HEK293 (cell line): ENCODE measurements around the gene ISM1.

Experiments used
- CTCF ChIA-PET: fragments of 350-600 bp; formaldehyde crosslinking; extraction: SDS; loops from one replicate; lab custom pipeline; 2021; ENCODE audit warnings: antibody characterized with exemption; lab: Yijun Ruan, JAX
- POLR2A ChIA-PET: fragments of 300-600 bp; formaldehyde crosslinking; extraction: SDS; loops from one replicate; lab custom pipeline; 2020; ENCODE audit warnings: antibody characterized with exemption, inconsistent platforms; lab: Yijun Ruan, JAX
- H3K27ac ChIP-seq: fragments of 200-500 bp; sonication (Bioruptor generic); 2 replicates; pipeline ENCODE4 v1.5.1; 2014; ENCODE audit warnings: low read depth, low read length, control low read depth, inconsistent platforms; ENCODE audit errors: extremely low read depth
- H3K36me3 ChIP-seq, 2 experiments: fragments of 200-500 bp in 1 of 2; sonication (Bioruptor generic) in 1 of 2; 1 replicate in 1 of 2; 2 replicates in 1 of 2; pipeline ENCODE4 v1.5.1; 2014 to 2017; ENCODE audit warnings: inconsistent platforms in 2 of 2, low read length in 2 of 2; ENCODE audit not compliant: control insufficient read depth in 2 of 2, insufficient read depth in 1 of 2
- H3K4me1 ChIP-seq: fragments of 200-500 bp; sonication (Bioruptor generic); 2 replicates; pipeline ENCODE4 v1.5.1; 2014; ENCODE audit warnings: mild to moderate bottlenecking, low read length, inconsistent platforms; ENCODE audit not compliant: control insufficient read depth, insufficient read depth
- H3K4me3 ChIP-seq: 2 replicates; pipeline ENCODE4 v1.5.1; 2011; ENCODE audit warnings: low read depth, mild to moderate bottlenecking, control low read depth, low read length, moderate library complexity
- H3K9me3 ChIP-seq: fragments of 200-500 bp; sonication (Bioruptor generic); 2 replicates; pipeline ENCODE4 v1.5.1; 2014; ENCODE audit warnings: low read depth, low read length, inconsistent platforms; ENCODE audit not compliant: control insufficient read depth, insufficient read depth
- BCL6B ChIP-seq: fragments of 450-650 bp; formaldehyde crosslinking; IDR thresholded peaks from 2 replicates; pipeline ENCODE4 v1.5.1; 2017; ENCODE audit warnings: missing biosample characterization, missing genetic modification characterization
- GFI1B ChIP-seq: fragments of 450-650 bp; formaldehyde crosslinking; IDR thresholded peaks from 2 replicates; pipeline ENCODE4 v1.5.1; 2016; ENCODE audit warnings: missing biosample characterization, missing genetic modification characterization
- GLIS1 ChIP-seq: fragments of 450-650 bp; formaldehyde crosslinking; IDR thresholded peaks from 2 replicates; pipeline ENCODE4 v1.5.1; 2016; ENCODE audit warnings: missing biosample characterization, missing genetic modification characterization
- SCRT1 ChIP-seq: fragments of 450-650 bp; formaldehyde crosslinking; IDR thresholded peaks from 2 replicates; pipeline ENCODE4 v1.5.1; 2016; ENCODE audit warnings: missing biosample characterization, missing genetic modification characterization, borderline replicate concordance
- WT1 ChIP-seq: fragments of 450-650 bp; formaldehyde crosslinking; IDR thresholded peaks from 2 replicates; pipeline ENCODE4 v1.5.1; 2016; ENCODE audit warnings: missing biosample characterization, missing genetic modification characterization
- ZFP69B ChIP-seq: fragments of 450-650 bp; formaldehyde crosslinking; IDR thresholded peaks from 2 replicates; pipeline ENCODE4 v1.5.1; 2016; ENCODE audit warnings: missing biosample characterization, missing genetic modification characterization
- ZNF138 ChIP-seq: fragments of 450-650 bp; formaldehyde crosslinking; IDR thresholded peaks from 2 replicates; pipeline ENCODE4 v1.5.1; 2016; ENCODE audit warnings: missing biosample characterization, missing genetic modification characterization, borderline replicate concordance
- ZNF366 ChIP-seq: fragments of 450-650 bp; formaldehyde crosslinking; conservative IDR thresholded peaks from 2 replicates; pipeline ENCODE4 v1.5.1; 2016; ENCODE audit warnings: missing biosample characterization, missing genetic modification characterization
- ZNF416 ChIP-seq: fragments of 450-650 bp; formaldehyde crosslinking; IDR thresholded peaks from 2 replicates; pipeline ENCODE4 v1.5.1; 2016; ENCODE audit warnings: missing biosample characterization, missing genetic modification characterization
- ZNF433 ChIP-seq: fragments of 450-650 bp; formaldehyde crosslinking; IDR thresholded peaks from 2 replicates; pipeline ENCODE4 v1.5.1; 2016; ENCODE audit warnings: missing biosample characterization, missing genetic modification characterization, low read depth
- ZNF529 ChIP-seq: fragments of 450-650 bp; formaldehyde crosslinking; IDR thresholded peaks from 2 replicates; pipeline ENCODE4 v1.5.1; 2017; ENCODE audit warnings: missing genetic modification characterization, missing biosample characterization; ENCODE audit not compliant: insufficient replicate concordance
- ZNF544 ChIP-seq: fragments of 450-650 bp; formaldehyde crosslinking; IDR thresholded peaks from 2 replicates; pipeline ENCODE4 v1.5.0; 2017; ENCODE audit warnings: missing biosample characterization, missing genetic modification characterization
- TF ChIP-seq, protein P1 (sequence below): fragments of 450-650 bp; IDR thresholded peaks from 2 replicates; pipeline ENCODE4 v1.5.1; 2018; ENCODE audit warnings: missing biosample characterization, mild to moderate bottlenecking, missing genetic modification characterization
- TF ChIP-seq, protein P2 (sequence below): sonication (generic); formaldehyde crosslinking; IDR thresholded peaks from 2 replicates; pipeline ENCODE4 v1.8.1; 2022; ENCODE audit warnings: mild to moderate bottlenecking, moderate library complexity, missing genetic modification reagents
- TF ChIP-seq, protein P3 (sequence below): fragments of 450-650 bp; formaldehyde crosslinking; IDR thresholded peaks from 2 replicates; pipeline ENCODE4 v1.5.1; 2016; ENCODE audit warnings: missing biosample characterization, missing genetic modification characterization

Gene ISM1

DNA sequence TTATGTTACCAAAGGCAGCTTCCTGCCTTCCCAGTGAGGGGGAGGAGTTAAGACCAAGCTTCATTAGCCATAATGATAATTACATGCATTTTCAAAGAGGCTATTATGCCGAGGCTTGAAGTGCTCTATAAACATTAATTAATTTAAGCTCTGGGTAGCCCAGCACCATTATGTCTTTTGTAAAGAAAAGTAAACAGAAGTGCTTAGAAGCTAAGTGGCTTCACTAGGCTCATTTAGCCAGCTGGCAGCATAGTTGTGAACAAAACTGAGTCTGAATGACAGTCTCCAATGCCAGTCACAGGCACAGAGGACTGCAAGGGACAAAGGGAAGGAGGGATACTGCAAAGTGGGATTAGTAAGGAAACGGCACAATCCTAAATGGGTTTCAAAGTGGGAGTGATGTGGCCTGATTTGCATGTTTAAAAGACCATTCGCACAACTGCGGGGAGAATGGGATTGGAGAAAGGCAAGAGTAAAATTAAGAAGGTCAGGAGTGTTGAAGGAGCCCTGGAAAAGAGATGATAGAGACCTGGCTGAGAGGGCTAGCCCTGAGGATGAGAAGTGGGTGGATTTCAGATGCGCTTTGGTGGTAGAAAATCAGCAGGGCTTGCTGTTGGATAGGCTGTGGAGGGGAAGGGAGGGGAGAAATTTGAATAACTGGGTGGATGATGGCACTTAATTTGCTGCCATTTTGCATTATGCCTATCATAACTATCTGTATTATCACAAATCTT, 20.1 kb upstream of the ISM1 start (continued):
- TF ChIP-seq, protein P1, sequence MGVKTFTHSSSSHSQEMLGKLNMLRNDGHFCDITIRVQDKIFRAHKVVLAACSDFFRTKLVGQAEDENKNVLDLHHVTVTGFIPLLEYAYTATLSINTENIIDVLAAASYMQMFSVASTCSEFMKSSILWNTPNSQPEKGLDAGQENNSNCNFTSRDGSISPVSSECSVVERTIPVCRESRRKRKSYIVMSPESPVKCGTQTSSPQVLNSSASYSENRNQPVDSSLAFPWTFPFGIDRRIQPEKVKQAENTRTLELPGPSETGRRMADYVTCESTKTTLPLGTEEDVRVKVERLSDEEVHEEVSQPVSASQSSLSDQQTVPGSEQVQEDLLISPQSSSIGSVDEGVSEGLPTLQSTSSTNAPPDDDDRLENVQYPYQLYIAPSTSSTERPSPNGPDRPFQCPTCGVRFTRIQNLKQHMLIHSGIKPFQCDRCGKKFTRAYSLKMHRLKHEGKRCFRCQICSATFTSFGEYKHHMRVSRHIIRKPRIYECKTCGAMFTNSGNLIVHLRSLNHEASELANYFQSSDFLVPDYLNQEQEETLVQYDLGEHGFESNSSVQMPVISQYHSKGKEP, result peak; percentile 71; the same call in 1 of the 2 replicates
- no peak for TF ChIP-seq ZNF138 (tag by site-specific recombination)
- no peak for TF ChIP-seq ZNF544 (tag by site-specific recombination)
- no peak for TF ChIP-seq ZNF433 (tag by site-specific recombination)
- TF ChIP-seq GLIS1, result peak; percentile 43; the same call in 1 of the 2 replicates
- TF ChIP-seq, protein P2, sequence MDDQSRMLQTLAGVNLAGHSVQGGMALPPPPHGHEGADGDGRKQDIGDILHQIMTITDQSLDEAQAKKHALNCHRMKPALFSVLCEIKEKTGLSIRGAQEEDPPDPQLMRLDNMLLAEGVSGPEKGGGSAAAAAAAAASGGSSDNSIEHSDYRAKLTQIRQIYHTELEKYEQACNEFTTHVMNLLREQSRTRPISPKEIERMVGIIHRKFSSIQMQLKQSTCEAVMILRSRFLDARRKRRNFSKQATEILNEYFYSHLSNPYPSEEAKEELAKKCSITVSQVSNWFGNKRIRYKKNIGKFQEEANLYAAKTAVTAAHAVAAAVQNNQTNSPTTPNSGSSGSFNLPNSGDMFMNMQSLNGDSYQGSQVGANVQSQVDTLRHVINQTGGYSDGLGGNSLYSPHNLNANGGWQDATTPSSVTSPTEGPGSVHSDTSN, result no peak
- TF ChIP-seq, protein P3, sequence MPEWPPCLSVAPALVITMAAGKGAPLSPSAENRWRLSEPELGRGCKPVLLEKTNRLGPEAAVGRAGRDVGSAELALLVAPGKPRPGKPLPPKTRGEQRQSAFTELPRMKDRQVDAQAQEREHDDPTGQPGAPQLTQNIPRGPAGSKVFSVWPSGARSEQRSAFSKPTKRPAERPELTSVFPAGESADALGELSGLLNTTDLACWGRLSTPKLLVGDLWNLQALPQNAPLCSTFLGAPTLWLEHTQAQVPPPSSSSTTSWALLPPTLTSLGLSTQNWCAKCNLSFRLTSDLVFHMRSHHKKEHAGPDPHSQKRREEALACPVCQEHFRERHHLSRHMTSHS (tag by site-specific recombination), result no peak
- peak; percentile 92 for TF ChIP-seq WT1
- TF ChIP-seq ZFP69B (tag by site-specific recombination), result no peak

- Histone ChIP-seq H3K4me1 (peaks cover 11% of the 10 kb centered on the region), H3K9me3 (no peaks in the 10 kb centered on the region), H3K27ac (no peak overlapping the region), H3K36me3 (no peaks in the 10 kb centered on the region), H3K4me3 (no peak overlapping the region)
- CTCF ChIA-PET, result interaction anchor here (1.0 kb wide), 1 partner anchor 11 kb away, joined by 5 read pairs; no protein-coding TSS in a partner anchor
- POLR2A ChIA-PET, result no interaction called here
- TF ChIP-seq ZNF529 (tag by site-specific recombination) (no peak), ZNF366 (tag by site-specific recombination) (no peak), SCRT1 (tag by site-specific recombination) (0 out of 2 replicates have a peak, but pooled peaks have one; percentile 26), BCL6B (no peak)
These were observed 18.5 kb upstream of the ISM1 start for GRCh38 chr20:13202565-13202964.

GRCh38 chr20:13205425-13205824, 15.6 kb upstream of the ISM1 start:
- H3K36me3 ChIP-seq, result no peaks in the 10 kb centered on the region
- H3K27ac ChIP-seq, result no peak overlapping the region
- peaks cover 4% of the 10 kb centered on the region for H3K4me1 ChIP-seq
- ChIA-PET POLR2A (no interaction called here), CTCF (no interaction called here)
- H3K9me3 ChIP-seq, result no peaks in the 10 kb centered on the region
- no peak overlapping the region for H3K4me3 ChIP-seq
- TF ChIP-seq GFI1B (tag by site-specific recombination) (no peak), ZNF416 (tag by site-specific recombination) (no peak)
